ENCODE measurements around the gene SMC1B.

Gene SMC1B, protein sequence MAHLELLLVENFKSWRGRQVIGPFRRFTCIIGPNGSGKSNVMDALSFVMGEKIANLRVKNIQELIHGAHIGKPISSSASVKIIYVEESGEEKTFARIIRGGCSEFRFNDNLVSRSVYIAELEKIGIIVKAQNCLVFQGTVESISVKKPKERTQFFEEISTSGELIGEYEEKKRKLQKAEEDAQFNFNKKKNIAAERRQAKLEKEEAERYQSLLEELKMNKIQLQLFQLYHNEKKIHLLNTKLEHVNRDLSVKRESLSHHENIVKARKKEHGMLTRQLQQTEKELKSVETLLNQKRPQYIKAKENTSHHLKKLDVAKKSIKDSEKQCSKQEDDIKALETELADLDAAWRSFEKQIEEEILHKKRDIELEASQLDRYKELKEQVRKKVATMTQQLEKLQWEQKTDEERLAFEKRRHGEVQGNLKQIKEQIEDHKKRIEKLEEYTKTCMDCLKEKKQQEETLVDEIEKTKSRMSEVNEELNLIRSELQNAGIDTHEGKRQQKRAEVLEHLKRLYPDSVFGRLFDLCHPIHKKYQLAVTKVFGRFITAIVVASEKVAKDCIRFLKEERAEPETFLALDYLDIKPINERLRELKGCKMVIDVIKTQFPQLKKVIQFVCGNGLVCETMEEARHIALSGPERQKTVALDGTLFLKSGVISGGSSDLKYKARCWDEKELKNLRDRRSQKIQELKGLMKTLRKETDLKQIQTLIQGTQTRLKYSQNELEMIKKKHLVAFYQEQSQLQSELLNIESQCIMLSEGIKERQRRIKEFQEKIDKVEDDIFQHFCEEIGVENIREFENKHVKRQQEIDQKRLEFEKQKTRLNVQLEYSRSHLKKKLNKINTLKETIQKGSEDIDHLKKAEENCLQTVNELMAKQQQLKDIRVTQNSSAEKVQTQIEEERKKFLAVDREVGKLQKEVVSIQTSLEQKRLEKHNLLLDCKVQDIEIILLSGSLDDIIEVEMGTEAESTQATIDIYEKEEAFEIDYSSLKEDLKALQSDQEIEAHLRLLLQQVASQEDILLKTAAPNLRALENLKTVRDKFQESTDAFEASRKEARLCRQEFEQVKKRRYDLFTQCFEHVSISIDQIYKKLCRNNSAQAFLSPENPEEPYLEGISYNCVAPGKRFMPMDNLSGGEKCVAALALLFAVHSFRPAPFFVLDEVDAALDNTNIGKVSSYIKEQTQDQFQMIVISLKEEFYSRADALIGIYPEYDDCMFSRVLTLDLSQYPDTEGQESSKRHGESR

DNA sequence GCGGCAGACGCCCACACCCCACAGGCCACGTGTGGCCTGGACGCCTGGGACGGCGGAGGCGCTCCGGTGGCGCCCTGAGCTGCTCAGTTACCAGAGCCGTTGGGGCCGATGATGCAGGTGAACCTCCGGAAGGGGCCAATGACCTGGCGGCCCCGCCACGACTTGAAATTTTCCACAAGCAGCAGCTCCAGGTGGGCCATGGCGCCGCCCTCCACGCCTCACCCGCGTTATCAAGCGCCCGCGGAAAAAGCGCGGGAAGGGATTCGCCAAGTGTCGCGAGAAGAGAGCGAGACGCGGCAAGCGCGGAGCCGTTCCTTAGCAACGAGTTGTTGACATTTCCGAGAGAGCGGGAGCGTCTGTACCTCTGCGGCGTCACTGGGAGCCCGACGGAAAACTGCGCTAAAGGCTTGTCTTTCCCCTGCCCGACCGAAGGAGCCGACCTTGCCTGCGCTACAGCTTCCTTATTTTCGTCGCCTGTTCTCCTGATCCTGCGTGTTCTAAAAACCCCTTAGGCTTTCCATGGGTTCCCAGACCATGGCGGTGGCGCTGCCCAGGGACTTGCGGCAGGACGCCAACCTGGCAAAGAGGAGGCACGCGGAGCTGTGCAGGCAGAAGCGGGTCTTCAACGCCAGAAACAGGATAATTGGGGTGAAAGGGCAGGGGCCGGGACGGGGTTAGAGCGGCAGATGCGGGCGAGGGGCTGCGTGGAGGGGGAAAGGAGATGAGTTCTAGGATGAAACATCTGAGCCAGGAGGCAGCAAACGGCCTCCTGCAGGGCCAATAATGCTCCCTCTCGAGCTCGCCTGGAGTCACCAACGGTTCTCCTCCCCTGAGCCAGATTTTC is at the start of gene SMC1B, which contains the start of gene RIBC2:
Gene SMC1B, minus strand, starts transcription at position 232 of the 844 bp plus-strand sequence. Its CDS starts 32 bp downstream, at position 200.
Gene RIBC2, plus strand, starts transcription at position 326 of the 844 bp plus-strand sequence. Its CDS starts 194 bp downstream, at position 520.
- Histone ChIP-seq H3K27me3 (ENCODE audit: control insufficient read depth in 5 of 5, insufficient read depth in 4 of 5, low read length in 5 of 5) (no peaks in the 10 kb centered on the region), H3K9me3 (ENCODE audit: control insufficient read depth in 5 of 5, low read length in 5 of 5) (no peaks in the 10 kb centered on the region), H3K36me3 (ENCODE audit: control insufficient read depth in 5 of 5, insufficient read depth in 5 of 5, low read length in 5 of 5) (no peaks in the 10 kb centered on the region), H3K4me1 (ENCODE audit: control insufficient read depth in 5 of 5, insufficient read depth in 5 of 5, low read length in 5 of 5) (peaks cover 0 to 14% (median 11%) of the 10 kb centered on the region in 5 donors), H3K4me3 (ENCODE audit: low read depth in 1 of 5, low read length in 5 of 5) (peak within 1 kb of the TSS; percentile 68 to 80 (median 73)), H3K27ac (ENCODE audit: low read depth, low read length) (peak within 1 kb of the TSS; percentile 1), H3K9ac (ENCODE audit: low read length in 5 of 5) (peak within 1 kb of the TSS in 3 of 5 donors; percentile 4 to 75 (median 28))

DNA sequence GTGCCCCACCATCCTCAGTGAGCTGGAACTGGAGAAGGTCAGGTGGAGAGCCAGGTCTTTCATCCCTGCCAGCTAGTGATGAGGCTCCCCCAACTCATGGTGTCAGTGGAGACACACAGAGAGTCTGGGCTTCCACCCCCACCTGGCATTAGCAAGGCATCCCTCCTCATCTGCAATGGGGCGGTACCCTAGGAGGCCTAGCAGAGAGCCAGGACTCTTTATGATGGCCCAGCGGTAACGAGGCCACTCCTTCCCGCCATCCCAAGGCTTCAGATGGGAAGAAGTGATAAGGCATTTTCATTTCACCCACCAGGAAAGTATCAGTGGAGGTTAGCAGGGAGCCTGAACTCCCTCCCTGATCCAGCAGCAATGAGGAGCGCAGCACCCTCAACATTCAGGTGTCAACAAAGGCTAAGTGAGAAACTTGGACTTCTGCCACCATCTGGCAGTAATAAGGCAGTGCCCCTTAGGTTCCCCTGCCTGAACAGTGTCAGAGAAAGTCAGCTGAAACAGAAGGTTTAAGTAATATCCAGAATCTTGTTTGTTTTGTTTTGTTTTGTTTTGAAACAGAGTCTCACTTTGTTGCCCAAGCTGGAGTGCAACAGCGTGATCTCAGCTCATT is 48.7 kb upstream of the SMC1B start:
- H3K27me3 ChIP-seq (ENCODE audit: control insufficient read depth in 5 of 5, insufficient read depth in 4 of 5, low read length in 5 of 5), result peaks cover 0 to 9% (median 6%) of the 10 kb centered on the region in 5 donors
- no peak overlapping the region for H3K9ac ChIP-seq (ENCODE audit: low read length in 5 of 5)
- H3K27ac ChIP-seq (ENCODE audit: low read depth, low read length), result no peak overlapping the region
- peaks cover 0 to 3% (median 0%) of the 10 kb centered on the region in 5 donors for H3K4me1 ChIP-seq (ENCODE audit: control insufficient read depth in 5 of 5, insufficient read depth in 5 of 5, low read length in 5 of 5)
- no peaks in the 10 kb centered on the region for H3K36me3 ChIP-seq (ENCODE audit: control insufficient read depth in 5 of 5, insufficient read depth in 5 of 5, low read length in 5 of 5)
- no peak overlapping the region for H3K4me3 ChIP-seq (ENCODE audit: low read depth in 1 of 5, low read length in 5 of 5)
- peaks cover 0 to 10% (median 9%) of the 10 kb centered on the region in 5 donors for H3K9me3 ChIP-seq (ENCODE audit: control insufficient read depth in 5 of 5, low read length in 5 of 5)

DNA sequence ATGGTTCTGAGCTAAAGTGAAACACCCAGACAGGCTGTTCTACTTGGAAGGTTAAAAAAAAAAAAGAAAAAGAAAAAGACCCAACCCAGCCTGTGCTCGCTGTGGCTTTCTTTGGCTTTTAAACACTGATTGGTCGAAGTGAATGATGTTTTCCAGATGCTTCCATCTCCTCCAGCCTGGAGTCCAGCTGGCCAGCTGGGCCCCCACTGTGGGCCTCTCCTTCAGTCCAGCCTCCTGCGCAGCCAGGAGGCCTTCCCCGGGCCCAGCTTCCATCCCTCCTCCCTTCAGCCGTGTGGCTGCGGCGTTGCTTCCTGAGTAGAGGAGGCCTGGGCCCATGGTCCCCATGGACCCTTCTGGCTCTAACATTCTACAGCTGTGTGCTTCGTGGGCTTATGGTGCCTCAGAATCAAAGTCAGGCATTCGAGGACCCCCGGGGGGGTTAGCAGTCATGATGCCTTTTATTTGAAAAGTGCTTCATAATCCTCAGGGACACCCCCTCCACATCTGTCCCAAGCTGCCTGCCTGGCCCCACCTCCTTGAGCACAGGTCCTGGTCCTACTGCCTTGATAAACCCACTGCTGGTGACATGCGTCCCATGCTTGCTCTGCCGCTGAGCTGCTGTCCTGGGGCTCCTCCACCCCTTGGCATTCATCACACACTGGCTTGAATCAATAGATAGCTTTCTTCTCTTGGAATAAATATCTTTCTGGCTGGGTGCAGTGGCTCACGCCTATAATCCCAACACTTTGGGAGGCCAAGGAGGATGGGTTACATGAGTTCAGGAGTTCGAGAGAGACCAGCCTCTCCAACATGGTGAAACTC is 47.1 kb upstream of the SMC1B start:
- peaks cover 0 to 13% (median 6%) of the 10 kb centered on the region in 5 donors for H3K27me3 ChIP-seq (ENCODE audit: control insufficient read depth in 5 of 5, insufficient read depth in 4 of 5, low read length in 5 of 5)
- no peaks in the 10 kb centered on the region for H3K9me3 ChIP-seq (ENCODE audit: control insufficient read depth in 5 of 5, low read length in 5 of 5)
- peaks cover 0 to 3% (median 0%) of the 10 kb centered on the region in 5 donors for H3K4me1 ChIP-seq (ENCODE audit: control insufficient read depth in 5 of 5, insufficient read depth in 5 of 5, low read length in 5 of 5)
- H3K36me3 ChIP-seq (ENCODE audit: control insufficient read depth in 5 of 5, insufficient read depth in 5 of 5, low read length in 5 of 5), result no peaks in the 10 kb centered on the region
- no peak overlapping the region for H3K9ac ChIP-seq (ENCODE audit: low read length in 5 of 5)
- H3K4me3 ChIP-seq (ENCODE audit: low read depth in 1 of 5, low read length in 5 of 5), result no peak overlapping the region
- H3K27ac ChIP-seq (ENCODE audit: low read depth, low read length), result no peak overlapping the region

DNA sequence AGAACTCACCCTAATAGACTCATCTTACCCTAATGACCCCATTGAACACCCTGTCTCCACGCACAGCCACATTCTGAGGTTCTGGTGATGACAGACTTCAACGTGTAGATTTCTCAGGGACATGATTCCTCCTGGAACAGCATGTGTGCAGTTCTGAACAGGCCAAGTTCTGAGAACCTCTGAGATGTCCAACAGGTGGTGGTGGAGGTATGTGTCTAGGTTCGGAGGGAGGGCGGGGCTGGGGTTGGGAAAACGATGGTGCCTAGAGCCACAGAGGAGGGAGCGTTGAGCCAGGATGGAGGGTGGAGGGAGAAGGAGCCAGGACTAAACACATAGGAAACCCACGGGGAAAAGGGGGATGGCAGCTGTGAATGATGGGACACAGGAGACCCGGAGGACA is 45.8 kb upstream of the SMC1B start:
- Histone ChIP-seq H3K9ac (ENCODE audit: low read length in 5 of 5) (no peak overlapping the region), H3K27me3 (ENCODE audit: control insufficient read depth in 5 of 5, insufficient read depth in 4 of 5, low read length in 5 of 5) (peaks cover 0 to 18% (median 6%) of the 10 kb centered on the region in 5 donors), H3K4me1 (ENCODE audit: control insufficient read depth in 5 of 5, insufficient read depth in 5 of 5, low read length in 5 of 5) (peaks cover 0 to 3% (median 0%) of the 10 kb centered on the region in 5 donors), H3K4me3 (ENCODE audit: low read depth in 1 of 5, low read length in 5 of 5) (no peak overlapping the region), H3K36me3 (ENCODE audit: control insufficient read depth in 5 of 5, insufficient read depth in 5 of 5, low read length in 5 of 5) (no peaks in the 10 kb centered on the region), H3K9me3 (ENCODE audit: control insufficient read depth in 5 of 5, low read length in 5 of 5) (no peaks in the 10 kb centered on the region), H3K27ac (ENCODE audit: low read depth, low read length) (no peak overlapping the region)

DNA sequence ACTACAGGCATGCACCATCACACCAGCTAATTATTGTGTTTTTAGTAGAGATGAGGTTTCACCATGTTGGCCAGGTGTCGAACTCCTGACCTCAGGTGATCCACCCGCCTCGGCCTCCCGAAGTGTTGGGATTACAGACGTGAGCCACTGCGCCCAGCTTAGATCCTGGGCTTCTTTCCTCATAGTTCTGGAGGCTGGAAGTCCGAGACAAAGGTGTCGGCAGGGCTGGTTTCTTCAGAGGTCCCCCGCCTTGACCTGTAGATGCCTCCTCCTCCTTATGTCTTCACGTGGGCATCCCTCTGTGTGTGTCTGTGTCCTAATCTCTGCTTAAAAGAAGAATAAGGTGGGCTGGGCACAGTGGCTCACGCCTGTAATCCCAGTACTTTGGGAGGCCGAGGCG is 45.1 kb upstream of the SMC1B start:
- Histone ChIP-seq H3K27me3 (ENCODE audit: control insufficient read depth in 5 of 5, insufficient read depth in 4 of 5, low read length in 5 of 5) (peaks cover 0 to 19% (median 6%) of the 10 kb centered on the region in 5 donors), H3K36me3 (ENCODE audit: control insufficient read depth in 5 of 5, insufficient read depth in 5 of 5, low read length in 5 of 5) (no peaks in the 10 kb centered on the region), H3K27ac (ENCODE audit: low read depth, low read length) (no peak overlapping the region), H3K4me1 (ENCODE audit: control insufficient read depth in 5 of 5, insufficient read depth in 5 of 5, low read length in 5 of 5) (peaks cover 0 to 3% (median 0%) of the 10 kb centered on the region in 5 donors), H3K9me3 (ENCODE audit: control insufficient read depth in 5 of 5, low read length in 5 of 5) (no peaks in the 10 kb centered on the region), H3K4me3 (ENCODE audit: low read depth in 1 of 5, low read length in 5 of 5) (no peak overlapping the region), H3K9ac (ENCODE audit: low read length in 5 of 5) (no peak overlapping the region)

DNA sequence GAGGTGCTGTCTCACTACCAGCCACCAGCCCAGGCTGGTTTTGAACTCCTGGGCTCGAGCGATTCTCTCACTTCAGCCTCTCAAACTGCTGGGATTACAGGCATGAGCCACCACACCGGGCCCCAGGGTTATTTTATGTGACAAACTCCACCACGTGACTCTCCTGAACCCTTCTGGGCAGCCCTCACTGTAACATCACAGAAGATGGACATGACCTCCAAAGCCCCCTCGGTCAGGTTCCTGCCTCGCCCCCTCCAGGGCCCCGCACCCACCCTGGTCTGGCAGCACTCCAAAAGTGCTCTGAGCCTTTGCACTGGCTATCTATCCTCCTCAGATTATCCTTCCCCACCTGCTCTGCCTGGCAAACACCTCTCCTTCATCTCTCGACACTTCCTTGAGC is 43.4 kb upstream of the SMC1B start:
- Histone ChIP-seq H3K27ac (ENCODE audit: low read depth, low read length) (no peak overlapping the region), H3K9ac (ENCODE audit: low read length in 5 of 5) (no peak overlapping the region), H3K4me1 (ENCODE audit: control insufficient read depth in 5 of 5, insufficient read depth in 5 of 5, low read length in 5 of 5) (peaks cover 0 to 13% (median 10%) of the 10 kb centered on the region in 5 donors), H3K27me3 (ENCODE audit: control insufficient read depth in 5 of 5, insufficient read depth in 4 of 5, low read length in 5 of 5) (peaks cover 0 to 17% (median 6%) of the 10 kb centered on the region in 5 donors), H3K4me3 (ENCODE audit: low read depth in 1 of 5, low read length in 5 of 5) (no peak overlapping the region), H3K36me3 (ENCODE audit: control insufficient read depth in 5 of 5, insufficient read depth in 5 of 5, low read length in 5 of 5) (no peaks in the 10 kb centered on the region), H3K9me3 (ENCODE audit: control insufficient read depth in 5 of 5, low read length in 5 of 5) (no peaks in the 10 kb centered on the region)

DNA sequence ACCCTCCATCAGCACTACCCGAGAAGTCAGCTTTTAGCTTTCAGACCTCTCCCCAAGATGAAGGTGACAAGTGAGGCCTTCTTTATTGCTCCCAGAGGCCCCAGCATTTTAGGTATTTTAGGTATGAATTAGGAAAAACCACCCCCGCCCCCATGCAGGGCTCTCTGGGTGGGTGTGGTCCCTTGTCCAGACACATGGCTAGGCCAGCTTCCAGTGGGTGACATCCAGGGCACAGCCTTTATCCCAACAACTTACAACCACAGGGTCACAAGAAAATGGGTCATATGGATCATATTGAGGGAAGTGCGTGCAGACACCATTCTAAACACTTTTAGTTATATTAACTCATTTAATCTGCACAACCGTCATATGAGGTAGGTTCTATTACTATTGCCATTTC is 42.2 kb upstream of the SMC1B start:
- H3K27me3 ChIP-seq (ENCODE audit: control insufficient read depth in 5 of 5, insufficient read depth in 4 of 5, low read length in 5 of 5), result peaks cover 0 to 17% (median 6%) of the 10 kb centered on the region in 5 donors
- H3K9ac ChIP-seq (ENCODE audit: low read length in 5 of 5), result no peak overlapping the region
- H3K36me3 ChIP-seq (ENCODE audit: control insufficient read depth in 5 of 5, insufficient read depth in 5 of 5, low read length in 5 of 5), result no peaks in the 10 kb centered on the region
- H3K9me3 ChIP-seq (ENCODE audit: control insufficient read depth in 5 of 5, low read length in 5 of 5), result no peaks in the 10 kb centered on the region
- H3K4me1 ChIP-seq (ENCODE audit: control insufficient read depth in 5 of 5, insufficient read depth in 5 of 5, low read length in 5 of 5), result peaks cover 3 to 23% (median 17%) of the 10 kb centered on the region in 5 donors
- H3K4me3 ChIP-seq (ENCODE audit: low read depth in 1 of 5, low read length in 5 of 5), result no peak overlapping the region
- H3K27ac ChIP-seq (ENCODE audit: low read depth, low read length), result no peak overlapping the region

DNA sequence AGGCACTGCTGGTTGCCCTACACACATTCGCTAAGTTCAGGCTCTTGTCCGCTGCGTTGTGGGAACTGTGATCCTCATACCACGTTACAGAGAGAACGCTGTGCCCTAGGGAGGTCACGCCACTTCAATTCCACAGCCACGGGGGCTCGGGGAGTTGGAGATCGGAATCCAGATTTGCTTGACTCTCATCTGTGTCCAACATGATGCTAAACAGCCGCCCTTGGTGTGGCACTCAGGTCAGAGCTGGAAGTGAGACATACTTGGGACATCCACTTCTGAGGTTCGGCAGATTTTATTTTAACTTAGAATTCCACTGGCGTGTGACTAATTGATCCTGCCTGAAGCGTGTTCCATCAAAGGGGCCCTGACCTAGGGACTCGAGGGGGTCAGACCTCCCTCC is 41.8 kb upstream of the SMC1B start:
- Histone ChIP-seq H3K27me3 (ENCODE audit: control insufficient read depth in 5 of 5, insufficient read depth in 4 of 5, low read length in 5 of 5) (peaks cover 0 to 17% (median 6%) of the 10 kb centered on the region in 5 donors), H3K9me3 (ENCODE audit: control insufficient read depth in 5 of 5, low read length in 5 of 5) (no peaks in the 10 kb centered on the region), H3K4me1 (ENCODE audit: control insufficient read depth in 5 of 5, insufficient read depth in 5 of 5, low read length in 5 of 5) (peaks cover 3 to 27% (median 21%) of the 10 kb centered on the region in 5 donors), H3K4me3 (ENCODE audit: low read depth in 1 of 5, low read length in 5 of 5) (no peak overlapping the region), H3K9ac (ENCODE audit: low read length in 5 of 5) (no peak overlapping the region), H3K36me3 (ENCODE audit: control insufficient read depth in 5 of 5, insufficient read depth in 5 of 5, low read length in 5 of 5) (no peaks in the 10 kb centered on the region), H3K27ac (ENCODE audit: low read depth, low read length) (no peak overlapping the region)

Measured in subcutaneous abdominal adipose tissue (tissue), 5 donors.